Activated T-helper 1 cell treated with anti-CD3 and anti-CD28 coated beads, Interleukin-12 subunit alpha, Interleukin-12 subunit beta, Interleukin-2, Interleukin-4 antibody, amounts not matched to agents 30 ng/mL and 10 ng/mL and 1 ng/mL, durations not matched to agents 14 hours and 24 hours and 36 hours (primary cell): ENCODE results near the gene TTLL11. TPM values are rescaled to one million over a fixed set of nuclear protein-coding genes. Genes with fewer than 3 reads are reported as not detected.
"Not testable (repeated sequence)": the region's sequence is repeated elsewhere in the genome, so short reads cannot be mapped to it uniquely, and the experiment has no call there.

Source experiments
- DNase-seq: peaks from one replicate; pipeline ENCODE4 v3.0.0; 2021; ENCODE audit warnings: low spot score
- H3K27ac Mint-ChIP-seq: one replicate; pipeline ENCODE4 v1.8.0; 2021; ENCODE audit warnings: mild to moderate bottlenecking, mixed read lengths
- H3K27me3 Mint-ChIP-seq: one replicate; pipeline ENCODE4 v1.8.0; 2022; ENCODE audit warnings: mild to moderate bottlenecking, moderate library complexity, mixed read lengths; ENCODE audit not compliant: insufficient read depth
- H3K36me3 Mint-ChIP-seq: one replicate; pipeline ENCODE4 v1.8.0; 2021; ENCODE audit warnings: low read depth, mixed read lengths
- H3K4me1 Mint-ChIP-seq: one replicate; pipeline ENCODE4 v1.8.0; 2021; ENCODE audit warnings: low read depth, mixed read lengths
- H3K4me3 Mint-ChIP-seq: one replicate; pipeline ENCODE4 v1.8.0; 2021; ENCODE audit warnings: mild to moderate bottlenecking, moderate library complexity, mixed read lengths
- H3K9me3 Mint-ChIP-seq: one replicate; pipeline ENCODE4 v1.8.0; 2021; ENCODE audit warnings: mixed read lengths
- intact Hi-C: fragments of 100-400 bp; cut with micrococcal nuclease; formaldehyde crosslinking; loops from one replicate; pipeline ENCODE4 v1.15.1; 2024
- total RNA-seq: library from RNA; stranded (reverse); gene quantifications from 2 replicates; pipeline ENCODE4 v1.2.3, GENCODE V29; 2022

Gene TTLL11
- total RNA-seq, 1 donor from 2014 or later = 3.0 TPM

DNA sequence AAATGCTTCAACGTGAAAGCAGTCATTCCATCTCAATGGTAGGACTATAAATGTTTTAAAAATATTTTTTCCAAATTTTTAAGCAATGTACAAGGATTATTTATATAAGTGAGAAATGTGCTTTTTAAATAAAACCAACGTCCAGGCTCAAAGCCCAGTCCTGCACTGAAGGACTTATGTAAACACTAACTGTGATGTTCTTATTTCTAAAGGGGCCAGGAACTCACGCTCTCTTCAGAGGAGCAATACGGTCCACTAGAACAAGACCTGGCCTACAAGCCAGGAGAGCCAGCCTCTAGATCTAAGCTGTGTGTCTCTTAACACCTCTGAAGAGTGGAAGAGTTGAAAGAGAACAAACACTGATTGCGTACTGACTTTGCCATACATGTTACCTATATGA is 12.1 kb downstream of the TTLL11 start:
- Mint-ChIP-seq H3K27ac (no peak overlapping the region), H3K4me1 (no peaks in the 10 kb centered on the region), H3K27me3 (peaks cover 5% of the 10 kb centered on the region), H3K36me3 (peaks cover 1% of the 10 kb centered on the region), H3K9me3 (peaks cover 19% of the 10 kb centered on the region), H3K4me3 (no peak overlapping the region)
- intact Hi-C loops = no loop called here
- no peak for DNase-seq

DNA sequence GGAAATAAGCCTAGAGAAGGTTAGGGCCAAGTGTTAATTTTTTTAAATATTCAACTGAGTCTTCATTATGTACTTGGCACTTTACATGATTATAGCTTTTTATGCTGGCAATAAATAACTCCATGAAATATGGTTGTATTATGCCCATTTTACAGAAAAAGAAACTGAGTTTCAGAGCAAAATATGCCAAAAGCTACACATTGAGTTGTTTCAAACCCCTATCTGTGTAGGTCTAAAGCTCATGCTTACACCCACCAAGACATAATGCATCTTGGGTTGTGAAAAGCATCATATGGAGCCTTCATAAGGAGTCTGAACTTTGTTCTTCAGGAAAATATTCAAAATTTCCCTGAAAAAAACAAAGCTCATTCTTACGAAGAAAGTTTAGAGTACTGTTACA is 14.6 kb downstream of the TTLL11 start:
- DNase-seq = no peak
- Mint-ChIP-seq H3K27me3 (peaks cover 5% of the 10 kb centered on the region), H3K36me3 (peaks cover 1% of the 10 kb centered on the region), H3K27ac (no peak overlapping the region), H3K9me3 (peaks cover 19% of the 10 kb centered on the region), H3K4me1 (no peaks in the 10 kb centered on the region), H3K4me3 (no peak overlapping the region)
- intact Hi-C loops = no loop called here

DNA sequence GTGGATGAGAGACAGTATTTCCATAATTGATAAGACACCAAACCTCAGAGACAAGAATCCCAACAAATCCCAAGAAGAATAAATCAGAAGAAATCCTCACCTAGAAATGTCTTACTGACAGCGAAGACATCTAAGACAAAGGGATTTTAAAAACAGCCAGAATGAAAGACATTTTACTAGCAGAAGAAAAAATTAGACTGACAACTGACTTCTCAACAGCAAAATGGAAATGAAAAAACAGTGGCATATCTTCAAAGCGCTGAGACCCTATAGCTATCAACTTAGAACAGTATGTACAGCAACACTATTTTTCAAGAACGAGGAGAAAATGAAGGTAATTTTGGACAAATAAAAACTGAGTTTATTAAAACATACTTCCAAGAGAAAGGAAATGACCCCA is 16.3 kb downstream of the TTLL11 start:
- no peaks in the 10 kb centered on the region for H3K4me1 Mint-ChIP-seq
- H3K27ac Mint-ChIP-seq = no peak overlapping the region
- H3K4me3 Mint-ChIP-seq = no peak overlapping the region
- peaks cover 19% of the 10 kb centered on the region for H3K9me3 Mint-ChIP-seq
- H3K36me3 Mint-ChIP-seq = peaks cover 1% of the 10 kb centered on the region
- H3K27me3 Mint-ChIP-seq = peaks cover 6% of the 10 kb centered on the region
- intact Hi-C loops = no loop called here
- DNase-seq = no peak

- DNase-seq = no peak
- Mint-ChIP-seq H3K9me3 (peaks cover 19% of the 10 kb centered on the region), H3K27ac (no peak overlapping the region), H3K36me3 (peaks cover 1% of the 10 kb centered on the region), H3K4me3 (no peak overlapping the region), H3K4me1 (no peaks in the 10 kb centered on the region), H3K27me3 (peaks cover 6% of the 10 kb centered on the region)
- intact Hi-C loops = no loop called here
Measured at GRCh38 chr9:122076117-122076516, 17.0 kb downstream of the TTLL11 start.

DNA sequence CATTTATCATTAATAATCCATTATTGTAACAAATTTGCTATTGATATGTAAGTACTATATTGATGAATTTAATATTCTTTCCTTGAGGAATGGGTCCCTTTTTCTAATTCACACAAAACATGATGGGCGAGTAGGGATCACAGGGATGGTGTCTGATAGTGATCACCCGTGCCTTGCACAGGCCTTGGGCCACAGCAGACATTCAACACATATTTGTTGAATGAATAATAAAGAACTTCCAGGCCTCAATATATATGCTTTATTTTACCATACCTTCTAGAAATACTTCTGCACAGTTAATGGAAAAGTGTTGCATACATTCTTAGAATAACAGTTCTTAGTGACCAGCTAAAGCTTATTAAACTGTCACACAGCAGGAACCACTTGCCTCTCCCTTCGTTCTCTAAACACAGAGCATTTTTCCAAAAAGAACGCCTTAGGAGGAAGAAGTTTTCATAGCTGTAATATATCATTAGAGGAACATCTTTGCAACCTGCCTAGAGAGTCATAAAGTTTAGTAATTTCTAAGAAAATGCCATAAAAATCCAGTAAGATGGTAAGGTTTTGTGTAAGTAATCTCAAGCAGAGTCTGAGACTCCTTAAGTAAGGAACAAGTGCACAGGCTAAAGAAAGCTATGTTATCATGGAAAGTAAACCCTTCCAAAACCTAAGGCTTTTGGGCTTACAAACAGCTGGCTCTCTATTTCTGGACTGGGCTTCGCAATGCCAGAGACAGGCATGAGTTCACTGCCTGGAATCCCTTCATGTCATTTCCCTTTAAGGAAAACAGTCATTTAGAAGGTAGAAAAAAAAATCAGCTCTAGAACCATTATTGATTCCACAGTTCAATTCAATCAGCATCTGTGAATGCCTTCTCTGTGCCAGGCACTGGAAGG is 17.7 kb downstream of the TTLL11 start:
- DNase-seq = no peak
- Mint-ChIP-seq H3K36me3 (peaks cover 1% of the 10 kb centered on the region), H3K27ac (no peak overlapping the region), H3K4me1 (no peaks in the 10 kb centered on the region), H3K9me3 (peaks cover 19% of the 10 kb centered on the region), H3K27me3 (peaks cover 6% of the 10 kb centered on the region), H3K4me3 (no peak overlapping the region)
- intact Hi-C loops = no loop called here

- Mint-ChIP-seq H3K36me3 (peaks cover 1% of the 10 kb centered on the region), H3K27ac (no peak overlapping the region), H3K4me3 (no peak overlapping the region), H3K9me3 (peaks cover 4% of the 10 kb centered on the region), H3K27me3 (peaks cover 1% of the 10 kb centered on the region), H3K4me1 (no peaks in the 10 kb centered on the region)
- intact Hi-C loops = no loop called here
- no peak for DNase-seq
Measured at GRCh38 chr9:122071715-122072114, 21.4 kb downstream of the TTLL11 start.

DNA sequence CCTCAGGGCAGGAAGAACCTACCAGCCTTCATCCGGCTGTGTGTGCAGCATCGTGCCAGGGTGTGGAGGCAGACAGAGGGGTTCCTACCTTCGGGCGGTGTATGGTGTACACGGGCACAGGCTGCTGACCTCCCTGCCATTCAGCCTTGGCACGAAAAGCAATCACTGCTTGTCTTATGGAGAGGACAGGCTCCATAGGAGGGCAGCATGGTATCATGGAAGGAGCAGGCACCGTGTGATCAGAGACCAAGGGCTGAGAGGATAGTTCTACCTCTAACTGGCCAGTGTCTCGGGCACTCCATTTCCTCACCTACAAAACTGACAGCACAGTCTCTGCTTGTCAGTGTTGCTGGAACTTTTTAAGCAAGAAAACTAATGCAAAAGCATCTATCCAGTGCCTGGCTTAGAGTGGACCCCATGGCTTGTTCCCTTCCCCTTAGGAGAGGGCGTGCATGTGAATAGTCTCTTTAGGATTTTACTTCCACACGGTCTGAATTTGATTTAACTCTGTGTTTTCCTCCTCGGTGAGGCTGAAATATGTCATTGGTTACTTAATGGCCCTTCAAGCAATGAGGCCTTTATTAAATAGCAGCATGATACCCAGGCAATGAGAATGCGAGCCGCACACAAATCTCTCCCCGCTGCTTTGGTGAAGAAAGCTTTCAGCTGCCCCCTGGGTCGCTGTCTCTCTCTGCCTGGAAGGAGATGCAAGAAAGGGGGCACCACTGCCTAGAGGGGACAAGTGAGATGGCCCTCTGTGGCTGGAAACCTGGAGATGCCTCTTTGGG is 22.2 kb downstream of the TTLL11 start:
- Mint-ChIP-seq H3K4me1 (no peaks in the 10 kb centered on the region), H3K36me3 (no peaks in the 10 kb centered on the region), H3K27ac (no peak overlapping the region), H3K9me3 (no peaks in the 10 kb centered on the region), H3K27me3 (peaks cover 1% of the 10 kb centered on the region), H3K4me3 (no peak overlapping the region)
- DNase-seq = no peak
- intact Hi-C loops = no loop called here

- intact Hi-C loops, DNase-seq, H3K36me3 Mint-ChIP-seq, H3K4me3 Mint-ChIP-seq, H3K4me1 Mint-ChIP-seq, H3K27ac Mint-ChIP-seq, H3K27me3 Mint-ChIP-seq, H3K9me3 Mint-ChIP-seq: not testable (repeated sequence)
Measured at GRCh38 chr9:122066680-122067079, 26.4 kb downstream of the TTLL11 start.

DNA sequence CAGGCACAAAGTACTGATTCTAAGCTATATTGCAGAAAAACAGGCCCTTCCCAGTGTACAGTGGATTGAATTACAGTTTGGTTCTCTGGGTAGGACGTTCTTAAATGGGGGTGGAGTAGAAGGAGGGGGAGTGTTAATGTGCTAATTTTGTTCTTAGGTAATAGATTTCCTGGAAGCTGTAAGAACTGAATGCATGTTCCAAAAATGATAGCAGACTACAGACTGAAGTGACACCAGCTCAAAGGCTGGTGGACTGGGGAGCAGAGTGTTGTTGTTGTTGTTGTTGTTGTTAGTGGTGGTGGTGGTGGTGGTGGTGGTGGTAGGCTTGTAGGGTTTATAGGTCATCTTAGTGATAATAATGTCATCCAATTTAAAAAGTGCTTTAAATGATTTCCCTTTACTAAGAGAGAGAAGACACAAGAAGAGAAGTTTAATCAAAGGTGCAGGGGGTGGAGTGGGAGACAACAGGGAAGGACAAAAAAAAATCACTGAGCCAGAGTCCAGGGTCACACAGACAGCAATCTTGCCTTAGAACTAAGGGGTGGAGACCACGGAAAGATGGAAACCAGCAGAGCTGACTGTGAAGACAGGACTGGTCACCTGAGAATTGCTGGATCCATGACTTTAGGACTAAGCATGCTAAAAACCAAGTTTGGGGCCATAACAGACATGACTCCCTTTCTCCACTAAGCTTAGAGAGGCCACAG is 27.0 kb downstream of the TTLL11 start:
- Mint-ChIP-seq H3K27me3 (no peaks in the 10 kb centered on the region), H3K4me1 (no peaks in the 10 kb centered on the region), H3K4me3 (no peak overlapping the region), H3K36me3 (no peaks in the 10 kb centered on the region), H3K9me3 (no peaks in the 10 kb centered on the region), H3K27ac (no peak overlapping the region)
- no peak for DNase-seq
- intact Hi-C loops = no loop called here

GRCh38 chr9:122060481-122060880 is 32.6 kb downstream of the TTLL11 start:
- Mint-ChIP-seq H3K36me3 (no peaks in the 10 kb centered on the region), H3K4me1 (no peaks in the 10 kb centered on the region), H3K27me3 (peaks cover 5% of the 10 kb centered on the region), H3K27ac (no peak overlapping the region), H3K4me3 (no peak overlapping the region), H3K9me3 (no peaks in the 10 kb centered on the region)
- intact Hi-C loops = no loop called here
- DNase-seq = no peak

DNA sequence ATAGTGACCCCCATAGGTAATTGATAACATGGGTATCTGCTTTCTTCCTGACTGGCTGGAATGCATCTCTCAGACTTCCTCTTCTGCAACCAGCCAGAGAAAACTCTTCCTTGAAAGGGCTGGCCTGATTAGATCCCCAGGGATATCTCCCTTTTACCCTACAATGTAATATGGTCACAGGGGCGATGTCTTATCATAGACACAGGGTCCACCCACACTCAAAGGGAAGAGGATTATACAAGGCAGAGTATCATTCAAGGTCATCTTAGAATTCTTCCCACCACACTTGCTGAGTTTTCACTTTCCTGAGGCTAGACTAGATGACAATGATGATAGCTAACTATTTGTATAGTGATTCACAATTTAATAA is 33.2 kb downstream of the TTLL11 start:
- Mint-ChIP-seq H3K27me3 (peaks cover 5% of the 10 kb centered on the region), H3K27ac (no peak overlapping the region), H3K4me1 (no peaks in the 10 kb centered on the region), H3K9me3 (no peaks in the 10 kb centered on the region), H3K4me3 (no peak overlapping the region), H3K36me3 (no peaks in the 10 kb centered on the region)
- no peak for DNase-seq
- intact Hi-C loops = no loop called here

- Mint-ChIP-seq H3K4me1 (no peaks in the 10 kb centered on the region), H3K27ac (no peak overlapping the region), H3K4me3 (no peak overlapping the region), H3K9me3 (no peaks in the 10 kb centered on the region), H3K36me3 (no peaks in the 10 kb centered on the region), H3K27me3 (peaks cover 5% of the 10 kb centered on the region)
- DNase-seq = no peak
- intact Hi-C loops = no loop called here
Measured at GRCh38 chr9:122059214-122059954, 33.7 kb downstream of the TTLL11 start.
